NK-92 treated with Interleukin-12 subunit alpha and Interleukin-12 subunit beta, amount 100 ng/mL, for 24 hours (cell line): ENCODE measurements around the gene TWIST2.

Experiments used
- DNase-seq: peaks from one replicate; lab custom pipeline; 2025; lab: John Stamatoyannopoulos, UW

TWIST2 gene

DNA sequence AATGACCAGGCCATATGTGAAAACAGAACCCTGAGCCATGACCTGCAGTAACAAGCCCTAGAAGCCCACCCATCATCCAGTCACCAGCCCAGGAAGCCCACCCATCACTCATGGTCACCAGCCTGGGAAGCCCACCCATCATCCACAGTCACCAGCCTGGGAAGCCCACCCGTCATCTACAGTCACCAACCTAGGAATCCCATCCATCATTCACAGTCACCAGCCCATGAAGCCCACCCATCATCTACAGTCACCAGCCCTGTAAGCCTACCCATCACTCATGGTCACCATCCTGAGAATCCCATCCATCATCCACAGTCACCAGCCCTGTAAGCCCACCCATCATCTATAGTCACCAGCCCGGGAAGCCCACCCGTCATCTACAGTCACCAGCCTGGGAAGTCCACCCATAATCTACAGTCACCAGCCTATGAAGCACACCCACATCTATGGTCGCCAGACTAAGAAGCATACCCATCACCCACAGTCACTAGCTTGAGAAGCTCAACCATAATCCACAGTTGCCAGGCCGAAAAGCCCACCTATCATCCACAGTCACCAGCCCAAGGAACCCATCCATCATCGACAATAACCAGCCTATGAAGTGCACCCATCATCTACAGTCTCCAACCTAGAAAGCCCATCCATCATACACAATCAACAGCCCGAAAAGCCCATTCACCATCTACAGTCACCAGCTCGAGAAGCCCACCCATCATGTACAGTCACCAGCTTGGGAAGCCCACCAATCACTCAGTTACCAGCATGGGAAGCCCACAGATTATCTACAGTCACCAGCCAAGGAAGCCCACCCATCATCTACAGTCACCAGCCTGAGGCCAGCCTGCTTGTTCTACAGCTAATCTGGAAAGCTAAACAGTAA, 91.9 kb downstream of the TWIST2 start:
- DNase-seq: no peak

DNA sequence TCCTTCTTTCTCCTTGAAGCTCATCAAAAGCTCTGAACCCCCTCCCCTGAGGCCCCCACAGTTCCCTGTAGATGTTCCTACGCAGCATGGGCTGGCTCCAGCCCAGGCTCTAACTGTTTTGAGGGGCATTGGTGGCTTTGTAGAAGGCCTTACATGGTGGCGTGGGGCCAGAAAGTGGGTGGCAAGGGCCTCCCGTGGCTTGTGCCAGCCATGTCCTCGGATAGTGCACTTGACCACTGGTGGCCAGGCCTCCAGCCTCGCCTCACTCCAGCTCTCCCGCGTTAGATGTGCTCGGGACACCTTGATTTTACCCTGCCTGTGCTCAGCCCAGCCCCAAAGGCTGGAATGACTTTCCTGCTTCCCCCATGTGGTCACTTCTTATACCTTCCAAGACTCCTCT, 92.9 kb downstream of the TWIST2 start:
- no peak for DNase-seq

DNA sequence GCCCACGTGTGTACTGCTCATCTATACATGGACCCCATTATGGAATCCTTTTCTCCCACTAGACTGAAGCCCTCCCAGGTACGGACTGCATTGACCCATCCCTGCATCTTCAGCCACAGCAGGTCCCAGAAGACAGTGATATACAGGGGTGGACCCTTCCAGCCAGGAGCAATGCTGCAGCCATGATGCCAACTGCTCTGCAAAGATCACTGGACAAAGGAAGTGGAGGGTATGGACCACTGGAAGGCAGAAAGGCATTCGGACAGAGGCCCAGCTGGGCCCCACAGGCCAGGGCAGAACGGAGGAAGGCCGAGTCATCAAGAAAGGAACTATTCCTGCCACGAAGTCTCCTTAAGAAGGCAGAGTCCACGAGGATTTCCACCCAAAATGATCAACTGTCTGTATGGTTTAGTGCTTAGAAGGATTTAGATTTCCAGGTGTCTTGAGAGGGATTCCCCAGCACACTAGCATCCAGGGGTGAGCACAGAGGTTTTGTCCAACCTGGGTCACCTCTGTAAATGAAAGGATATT, 93.4 kb downstream of the TWIST2 start:
- DNase-seq: no peak

DNA sequence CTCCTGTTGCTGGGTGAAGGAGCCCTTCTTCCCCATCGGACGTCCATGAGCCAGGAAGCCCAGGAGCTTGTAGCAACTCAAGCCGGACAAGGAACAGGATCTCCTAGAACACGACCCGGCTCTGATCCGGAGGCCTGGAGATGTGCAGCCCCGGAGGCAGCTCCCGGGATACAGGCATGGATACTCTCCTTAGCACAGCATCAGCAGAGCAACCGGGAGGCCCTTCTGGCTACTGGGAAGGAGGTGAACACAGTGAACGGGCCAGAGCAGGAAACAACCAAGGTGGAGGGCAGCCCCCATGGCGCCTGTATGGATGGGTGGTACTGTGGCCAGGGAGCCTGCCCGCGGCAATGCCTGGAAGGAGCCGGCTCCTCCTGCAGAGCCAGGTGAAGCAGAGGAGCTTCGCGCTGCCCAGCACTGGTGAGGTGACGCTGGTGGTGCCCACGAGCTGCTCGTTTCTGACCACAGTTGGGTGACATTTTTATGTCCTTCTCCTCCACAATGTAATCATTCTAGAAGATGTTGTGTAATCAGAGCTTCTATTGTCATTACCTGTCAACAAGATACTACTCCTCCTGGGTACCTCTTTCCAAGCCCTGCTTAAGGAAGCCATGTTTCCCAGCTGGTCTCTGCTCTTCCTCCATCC, 94.3 kb downstream of the TWIST2 start:
- no peak for DNase-seq

DNA sequence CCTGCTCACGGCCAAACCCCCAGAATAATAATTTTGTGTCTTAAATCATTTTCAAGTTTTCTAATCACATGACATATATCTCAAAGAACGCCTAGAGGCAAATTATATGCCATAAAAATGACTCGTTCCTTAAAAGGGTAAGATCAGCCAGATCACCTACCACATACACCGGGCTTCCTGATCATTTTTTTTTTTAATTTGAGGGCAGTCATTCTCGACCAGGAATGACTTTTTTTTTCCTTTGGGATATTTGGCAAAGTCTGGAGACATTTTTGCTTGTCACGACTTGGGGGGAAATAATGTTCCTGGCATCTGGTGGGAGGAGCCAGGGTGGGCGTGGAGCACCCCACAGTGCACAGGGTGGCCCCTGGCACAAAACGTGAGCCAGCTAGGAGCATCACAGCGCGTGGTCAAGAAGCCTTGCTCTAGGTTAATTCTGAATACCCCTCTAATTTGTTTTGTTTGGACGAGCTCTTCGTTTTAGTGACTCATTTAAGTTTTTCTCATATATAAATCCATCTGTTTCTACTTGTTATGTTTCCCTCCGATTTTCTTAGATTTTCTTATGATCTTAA, 94.9 kb downstream of the TWIST2 start:
- no peak for DNase-seq

DNA sequence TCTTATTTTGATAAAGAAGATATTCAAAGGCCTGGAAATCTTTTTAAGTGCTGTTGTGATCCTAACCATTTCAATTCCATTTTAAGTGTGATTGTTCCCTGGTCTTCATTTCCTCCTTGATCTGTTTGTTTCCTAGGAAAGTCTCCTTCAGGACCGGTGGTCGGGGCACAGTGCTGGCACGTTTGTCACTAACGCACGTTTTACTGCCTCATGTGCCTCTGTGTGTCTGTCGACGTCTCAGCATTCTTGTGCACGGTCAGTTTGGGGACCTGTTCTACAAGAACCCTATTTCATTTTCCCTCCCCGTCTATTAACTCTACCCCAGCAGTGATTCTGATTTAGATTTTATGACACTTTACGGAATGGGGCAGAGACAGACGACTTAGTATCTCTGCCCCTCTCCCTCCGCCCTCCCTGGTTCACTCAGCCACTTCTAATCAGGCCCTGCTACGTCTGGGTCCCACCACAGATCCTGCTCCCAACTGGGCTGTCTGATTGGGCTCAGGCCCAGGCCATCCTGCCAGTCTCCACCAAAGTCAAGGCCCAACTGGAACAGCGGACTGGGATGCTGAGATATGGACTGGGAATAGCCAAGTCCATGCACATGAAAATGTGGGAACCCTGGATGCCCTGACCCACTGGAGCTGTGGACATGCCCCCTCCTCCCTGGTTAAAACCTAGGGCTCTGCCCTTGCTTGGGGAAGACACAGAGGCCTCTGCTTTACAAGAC, 95.6 kb downstream of the TWIST2 start:
- no peak for DNase-seq

DNA sequence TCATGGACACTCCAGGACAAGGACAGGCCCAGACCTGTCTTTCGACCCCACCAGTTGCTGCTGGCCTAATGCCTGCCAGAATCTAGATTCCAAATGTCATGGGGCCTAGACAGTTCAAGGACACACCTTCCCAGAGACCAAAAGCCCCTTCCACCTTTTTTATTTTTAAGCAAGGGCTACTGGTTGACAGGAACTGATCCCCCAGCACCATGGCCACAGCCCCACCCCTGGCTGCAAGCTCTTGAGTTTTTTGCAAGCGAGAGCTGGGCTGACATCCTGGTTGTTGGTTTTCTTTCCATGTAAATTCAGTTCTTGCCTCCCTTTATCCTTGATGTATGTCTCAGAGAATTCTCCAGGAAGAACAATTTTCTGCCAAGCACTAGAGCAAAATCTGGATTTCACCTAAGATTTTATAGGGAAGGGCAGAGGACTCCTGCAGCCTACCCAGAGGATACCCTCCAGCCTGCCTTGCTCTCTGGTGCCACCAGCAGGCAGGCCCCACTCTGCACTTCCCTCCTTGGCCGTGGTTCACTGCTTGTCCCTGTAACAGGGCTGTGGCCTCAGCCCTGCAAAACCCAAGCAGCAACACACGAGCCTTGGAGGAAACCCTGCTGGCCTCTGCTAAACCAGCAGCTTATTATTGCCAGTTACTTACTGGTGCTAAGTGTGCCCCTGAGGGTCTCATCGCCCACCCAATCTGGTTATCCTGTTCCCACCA, 97.7 kb downstream of the TWIST2 start:
- peak; percentile 18 for DNase-seq

DNA sequence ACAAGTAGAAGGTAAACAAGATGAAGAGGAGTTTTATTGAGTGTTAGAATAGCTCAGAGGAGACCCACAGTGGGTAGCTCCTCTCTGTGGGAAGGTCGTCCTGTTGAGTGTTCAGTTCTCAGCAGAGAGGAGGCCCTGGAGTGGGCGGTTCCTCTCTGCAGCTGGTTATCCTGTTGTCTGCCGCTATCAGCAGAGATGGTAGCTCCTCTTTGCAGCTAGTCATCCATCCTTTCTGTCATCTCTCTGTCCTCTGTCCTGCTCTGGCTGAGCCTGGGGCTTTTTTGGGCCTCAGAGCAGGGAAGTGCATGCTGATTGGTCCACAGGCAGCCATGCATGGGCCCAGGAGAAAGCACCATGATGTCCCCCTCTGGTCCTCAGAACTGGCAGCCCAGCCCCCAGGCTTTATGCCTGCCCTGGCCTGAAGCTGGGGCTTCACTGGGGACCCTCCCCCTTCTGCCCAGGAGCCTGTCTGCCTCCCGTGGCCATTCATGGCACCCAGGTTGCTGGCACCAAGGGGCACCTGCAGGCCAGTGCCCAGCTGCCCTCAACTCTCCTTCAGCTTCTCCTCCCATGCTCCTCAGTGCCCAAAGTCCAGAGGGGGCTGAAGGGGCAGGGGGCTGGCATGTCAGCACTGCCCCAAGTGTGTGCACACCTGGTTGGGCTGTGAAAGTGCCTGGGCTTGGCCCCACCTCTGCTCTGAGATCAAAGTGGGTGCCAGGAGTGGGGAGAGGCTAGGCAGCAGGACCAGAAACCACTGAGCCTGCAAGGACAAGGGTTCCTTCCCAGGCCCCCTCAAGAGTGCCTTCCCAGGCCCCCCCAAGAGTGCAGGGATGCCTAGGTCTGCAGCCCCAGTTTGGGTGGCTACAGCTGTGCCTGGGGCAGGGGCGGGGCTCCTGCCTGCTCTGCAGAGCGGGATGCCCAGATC, 98.7 kb downstream of the TWIST2 start:
- no peak for DNase-seq

DNA sequence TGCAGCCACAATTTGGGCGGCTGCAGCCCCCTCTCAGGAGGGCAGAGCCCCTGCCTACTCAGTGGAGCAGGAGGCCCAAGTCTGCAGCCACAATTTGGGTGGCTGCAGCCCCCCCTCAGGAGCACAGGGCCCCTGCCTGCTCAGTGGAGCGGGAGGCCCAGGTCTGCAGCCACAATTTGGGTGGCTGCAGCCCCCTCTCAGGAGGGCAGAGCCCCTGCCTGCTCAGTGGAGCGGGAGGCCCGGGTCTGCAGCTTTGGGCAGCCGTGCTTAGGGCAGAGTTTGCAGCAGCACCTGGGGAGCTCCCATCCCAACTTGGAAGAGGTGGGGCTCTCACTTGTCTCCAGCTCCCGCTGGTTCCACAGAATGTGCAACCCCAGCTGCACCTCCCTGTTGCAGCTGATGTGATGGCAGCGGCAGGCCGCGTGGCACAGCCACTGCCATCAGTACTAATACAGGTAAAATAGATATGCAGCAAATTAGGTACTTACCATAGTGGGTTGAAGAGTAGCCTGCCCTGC, 99.4 kb downstream of the TWIST2 start:
- DNase-seq: no peak

DNA sequence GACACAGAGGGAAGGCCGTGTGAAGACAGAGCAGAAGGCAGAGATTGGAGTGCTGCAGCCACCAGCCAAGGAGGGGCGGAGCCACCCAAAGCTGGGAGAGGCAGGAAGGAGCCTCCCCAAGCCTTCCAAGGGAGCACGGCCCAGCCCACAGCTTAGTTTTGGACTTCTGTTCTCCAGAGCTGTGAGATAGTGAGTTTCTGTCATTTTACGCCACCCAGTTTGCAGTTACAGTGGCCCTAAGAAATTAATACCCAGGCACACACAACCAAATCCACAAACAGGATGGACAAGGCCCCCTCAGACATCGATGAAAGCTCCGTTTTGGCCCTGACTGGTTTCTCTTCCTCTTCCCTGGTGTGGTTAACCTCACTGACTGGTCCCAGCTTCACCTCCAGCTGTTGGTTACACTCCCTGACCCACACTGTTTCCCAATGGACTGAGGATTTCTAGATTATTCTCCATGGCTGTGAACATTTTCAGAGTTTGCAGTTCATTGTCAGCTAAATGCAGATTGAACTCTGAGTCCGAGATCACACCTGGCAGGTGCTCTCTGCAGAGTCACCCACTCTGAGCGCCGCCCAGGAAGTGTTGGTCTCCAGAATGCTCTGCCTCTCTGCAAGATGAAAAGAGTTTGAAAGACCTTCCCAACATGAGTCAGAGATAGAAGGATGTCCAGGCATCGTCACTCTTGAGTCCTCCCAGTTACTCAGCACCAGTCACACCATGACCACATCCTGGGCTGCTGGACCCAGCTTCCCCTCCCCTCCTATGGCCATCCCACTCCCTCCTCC, 100.2 kb downstream of the TWIST2 start:
- peak; percentile 41 for DNase-seq

DNA sequence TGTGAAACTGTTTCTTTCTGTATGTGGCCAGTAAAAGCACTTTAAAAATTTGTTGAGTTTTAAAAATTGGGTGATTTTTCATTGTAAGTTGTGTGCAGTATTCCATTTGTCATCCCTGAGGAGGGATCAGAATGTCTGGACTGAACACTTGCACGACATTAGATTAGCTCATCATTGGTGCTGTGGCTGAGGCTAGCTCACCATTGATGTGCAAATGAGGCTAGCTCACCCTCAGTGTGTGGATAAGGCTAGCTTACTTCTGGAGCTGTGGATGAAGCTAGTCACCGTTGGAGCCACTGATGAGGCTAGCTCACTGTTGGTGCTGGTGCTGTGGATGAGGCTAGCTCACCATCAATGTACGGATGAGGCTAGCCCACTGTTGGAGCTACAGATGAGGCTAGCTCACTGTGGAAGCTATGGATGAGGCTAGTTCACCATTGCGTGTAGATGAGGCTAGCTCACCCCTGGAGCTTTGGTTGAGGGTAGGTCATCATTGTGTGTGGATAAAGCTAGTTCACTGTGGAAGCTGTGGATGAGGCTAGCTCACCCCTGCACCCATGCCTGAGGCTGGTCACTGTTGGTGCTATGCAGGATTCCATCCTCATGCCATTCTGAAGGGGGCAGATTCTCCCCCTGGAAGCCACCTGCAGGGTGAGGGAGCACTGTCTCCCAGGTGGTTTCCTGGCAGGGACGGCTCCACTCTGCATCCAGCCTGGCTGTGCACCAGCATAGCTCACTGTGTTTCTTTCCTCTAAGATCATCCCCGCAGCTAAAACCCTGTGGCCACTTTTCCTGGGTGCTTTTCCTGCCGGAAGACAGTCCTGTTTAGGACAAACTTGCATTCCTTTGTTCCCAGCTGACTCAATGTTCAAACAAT, 101.1 kb downstream of the TWIST2 start:
- DNase-seq: no peak

DNA sequence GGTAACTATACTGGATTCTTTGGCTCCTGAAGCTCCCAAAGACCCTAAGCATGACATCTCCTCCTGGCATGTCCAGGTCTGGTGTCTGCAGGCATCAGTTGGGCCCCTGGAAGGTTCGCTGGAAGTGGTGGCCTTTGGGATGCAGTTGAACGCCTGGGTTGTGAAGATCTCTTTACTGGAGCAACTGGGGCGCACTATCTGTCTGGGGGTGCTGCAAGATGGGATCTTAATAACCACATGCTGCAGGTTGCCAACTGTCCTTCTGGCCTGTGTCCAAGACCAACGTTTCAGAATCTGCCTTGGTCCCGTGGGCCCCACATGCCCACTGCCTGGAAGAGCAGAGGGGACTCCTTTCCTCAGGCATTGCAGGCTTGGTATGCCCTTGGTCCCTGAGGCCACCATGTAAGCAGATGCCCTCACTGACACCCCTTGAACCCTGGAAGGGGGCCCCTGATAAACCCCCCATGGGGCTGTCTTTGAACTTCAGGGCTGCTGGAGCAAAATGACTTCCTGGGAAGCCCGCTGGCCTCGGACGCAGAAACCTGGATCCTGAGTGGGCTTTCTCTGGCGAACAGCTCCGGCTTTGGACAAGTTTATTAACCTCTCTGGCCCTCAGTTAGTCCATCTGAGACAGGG, 101.9 kb downstream of the TWIST2 start:
- no peak for DNase-seq

DNA sequence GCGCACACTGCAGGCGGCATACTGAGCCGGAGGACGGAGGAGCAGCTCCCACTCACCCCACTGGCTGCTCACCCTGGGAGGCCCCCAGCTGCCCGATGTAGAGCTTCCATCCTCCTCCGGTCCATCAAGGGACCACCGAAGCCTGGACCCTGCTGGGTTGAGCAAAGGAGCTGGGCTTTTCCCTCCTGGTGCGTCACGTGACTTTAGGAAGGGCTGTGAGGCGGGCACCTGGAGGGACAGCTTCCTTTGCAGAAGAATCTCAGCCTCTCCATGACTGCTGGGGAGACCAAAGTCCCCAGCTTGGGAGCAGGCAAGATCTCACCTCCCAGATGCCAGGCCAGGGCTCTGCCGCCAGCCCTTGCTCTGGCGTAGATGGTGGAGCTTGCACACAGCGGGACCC, 102.7 kb downstream of the TWIST2 start:
- no peak for DNase-seq

DNA sequence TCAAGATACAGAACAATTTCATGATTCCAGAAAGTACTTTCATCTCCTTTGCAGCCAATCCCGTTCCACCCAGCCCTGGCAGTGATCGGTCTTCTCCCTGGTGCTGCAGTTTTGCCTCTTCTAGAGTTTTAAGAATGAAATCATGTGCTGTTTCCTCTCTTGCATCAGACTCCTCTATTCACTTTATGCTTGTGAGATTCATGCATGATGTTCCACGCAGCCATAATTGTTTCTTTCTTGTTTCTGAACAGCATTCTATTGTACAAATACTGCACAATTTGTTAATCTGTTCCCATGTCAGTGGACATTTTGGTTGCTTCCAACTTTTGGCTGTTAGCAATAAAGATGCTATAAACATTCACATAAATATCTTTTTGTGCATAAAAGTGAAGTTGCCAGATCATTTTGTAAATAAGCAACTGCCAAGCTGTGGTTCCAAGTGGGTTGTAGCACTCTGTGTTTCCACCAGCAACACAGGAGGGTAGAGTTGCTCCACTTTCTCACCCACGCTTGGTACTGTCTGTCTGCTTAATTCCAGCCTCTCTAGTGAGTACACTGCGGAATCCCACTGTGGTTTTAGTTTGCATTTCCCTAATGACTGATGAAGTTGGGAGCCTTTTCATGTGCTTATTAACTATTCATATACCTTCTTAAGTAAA, 104.5 kb downstream of the TWIST2 start:
- no peak for DNase-seq

DNA sequence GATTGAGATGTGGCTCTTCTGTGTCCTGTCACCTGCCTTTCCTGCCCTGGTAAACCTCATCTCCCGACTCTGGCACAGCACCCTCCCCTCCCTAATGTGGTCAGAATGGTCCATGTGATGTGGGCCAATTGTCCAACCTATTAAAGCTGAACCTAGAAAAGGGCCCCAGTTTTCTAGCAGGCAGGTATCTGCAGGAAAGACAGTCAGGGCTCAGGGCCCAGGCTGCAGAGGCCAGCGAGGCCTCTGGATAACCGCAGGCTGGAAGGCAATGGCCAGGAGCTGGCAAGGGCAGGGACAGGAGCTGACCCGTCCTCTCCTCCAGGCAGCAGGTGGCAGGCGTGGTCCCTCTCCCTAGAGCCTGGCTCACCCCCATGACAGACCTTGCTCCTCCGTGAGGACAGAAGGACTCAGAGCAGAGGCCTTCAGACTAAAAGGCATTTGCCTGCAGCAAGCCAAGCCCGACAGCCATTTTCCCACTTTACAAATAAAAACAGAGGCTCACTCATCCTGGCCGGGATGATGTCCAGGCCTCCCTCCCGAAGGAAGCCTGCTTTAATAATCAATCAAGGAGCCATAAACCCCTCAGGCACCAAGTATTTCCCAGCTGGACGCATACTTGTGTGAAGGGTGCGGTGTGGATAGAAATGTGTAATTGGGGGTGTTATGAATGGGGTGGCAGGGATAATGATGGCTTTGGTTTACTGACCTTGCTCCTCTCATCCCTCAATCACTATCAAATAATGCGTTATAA, 107.1 kb downstream of the TWIST2 start:
- no peak for DNase-seq

DNA sequence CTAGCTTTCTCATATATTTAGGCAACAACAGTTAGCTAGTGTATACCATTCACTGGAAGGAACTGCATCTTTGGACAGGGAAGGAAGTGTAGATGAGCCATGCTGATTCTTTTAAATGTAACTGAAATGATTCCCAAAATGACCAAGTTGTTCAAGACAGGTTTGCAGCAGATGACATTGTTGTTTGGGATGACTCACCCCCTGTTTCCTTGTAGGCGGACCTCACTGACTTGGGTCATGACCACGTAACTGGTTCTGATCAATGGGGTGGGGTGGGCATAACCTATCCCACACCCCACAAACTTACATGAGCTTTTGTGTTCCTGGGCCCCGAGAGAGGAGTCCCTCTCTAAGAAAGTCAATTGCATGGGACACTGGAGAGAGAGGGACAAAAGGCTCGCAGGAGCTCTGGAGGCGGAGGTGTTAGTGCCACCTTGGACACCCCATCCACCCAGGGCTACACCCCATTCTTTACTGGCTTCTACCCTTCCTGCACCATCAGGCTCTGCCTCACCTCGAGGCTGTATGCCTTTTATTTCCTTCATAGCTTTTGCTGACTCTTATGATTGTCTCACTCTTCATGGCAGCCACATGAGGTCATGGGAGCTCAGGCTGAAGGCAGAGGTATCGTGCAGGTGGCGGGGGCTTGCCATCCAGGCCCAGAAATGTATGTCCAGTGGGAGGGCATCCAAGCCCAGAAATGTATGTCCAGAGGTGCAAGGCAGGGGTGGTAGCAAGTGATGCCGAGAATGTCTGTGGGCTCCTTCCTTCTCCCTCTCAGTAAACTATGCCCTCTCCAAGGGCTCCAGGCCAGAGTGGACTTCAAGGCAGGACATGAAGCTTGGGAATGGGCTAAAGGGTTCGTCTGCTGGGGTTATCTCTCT, 108.0 kb downstream of the TWIST2 start:
- DNase-seq: no peak
